Erythroblast (primary cell): Measurements from ENCODE around the gene LIN37.

ENCODE experiments used
- GATA1 ChIP-seq: IDR thresholded peaks from 2 replicates; pipeline ENCODE4 v1.6.1; 2011; ENCODE audit warnings: low read depth, mild to moderate bottlenecking, control low read depth, low read length, moderate library complexity
- POLR2A ChIP-seq: IDR thresholded peaks from 2 replicates; pipeline ENCODE4 v1.6.1; 2011; ENCODE audit warnings: mild to moderate bottlenecking, low read length

DNA sequence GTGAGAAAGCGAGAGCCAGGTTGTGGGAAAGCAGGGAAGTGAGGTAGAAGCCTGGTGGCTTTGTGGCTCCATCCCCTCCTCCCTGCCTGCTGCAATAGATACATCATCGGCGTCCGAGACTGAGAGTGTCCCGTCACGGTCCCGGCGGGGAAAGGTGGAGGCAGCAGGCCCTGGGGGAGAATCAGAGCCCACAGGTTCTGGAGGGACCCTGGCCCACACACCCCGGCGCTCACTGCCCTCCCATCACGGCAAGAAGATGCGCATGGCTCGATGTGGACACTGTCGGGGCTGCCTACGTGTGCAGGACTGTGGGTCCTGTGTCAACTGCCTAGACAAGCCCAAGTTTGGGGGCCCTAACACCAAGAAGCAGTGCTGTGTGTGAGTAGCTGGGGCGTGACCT lies 25.5 kb upstream of the LIN37 start:
- TF ChIP-seq POLR2A (no peak), GATA1 (no peak)
